ENCODE data around the gene VPS13D.

Gene VPS13D

DNA sequence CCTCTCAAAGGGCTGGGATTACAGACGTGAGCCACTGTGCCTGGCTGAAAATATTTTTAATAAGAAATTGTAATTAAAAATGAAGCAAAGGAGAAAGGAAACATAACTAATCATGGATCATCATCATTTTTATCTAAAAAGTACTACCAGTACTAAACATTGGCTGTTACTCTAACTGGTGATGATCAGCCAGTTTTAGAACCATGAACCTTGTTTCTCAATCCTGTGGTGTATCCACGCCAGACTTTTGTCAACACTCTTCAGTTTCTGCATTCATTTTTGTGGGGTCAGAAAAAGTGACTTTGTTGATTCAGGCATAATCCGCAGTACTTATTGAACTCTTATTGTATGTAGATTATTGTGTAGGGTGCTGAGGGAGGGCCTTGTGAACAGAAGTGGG, 52.3 kb downstream of the VPS13D start:
- Histone ChIP-seq H3K27me3 (ENCODE audit: control insufficient read depth, insufficient read depth, low read length, poor library complexity, severe bottlenecking) (no peaks in the 10 kb centered on the region), H3K27ac (ENCODE audit: insufficient read depth, low read depth, low read length, poor library complexity, severe bottlenecking) (no peak overlapping the region), H3K4me1 (ENCODE audit: control insufficient read depth, insufficient read depth, low read length) (no peaks in the 10 kb centered on the region), H3K9me3 (ENCODE audit: control insufficient read depth, low read length) (no peaks in the 10 kb centered on the region), H3K36me3 (ENCODE audit: control insufficient read depth, insufficient read depth, low read length) (peaks cover 1% of the 10 kb centered on the region), H3K4me3 (ENCODE audit: insufficient read depth, low read depth, low read length) (no peak overlapping the region)
- 96 to 97% methylated on average over 3 of the region's 3 CpGs for WGBS, 2 experiments

DNA sequence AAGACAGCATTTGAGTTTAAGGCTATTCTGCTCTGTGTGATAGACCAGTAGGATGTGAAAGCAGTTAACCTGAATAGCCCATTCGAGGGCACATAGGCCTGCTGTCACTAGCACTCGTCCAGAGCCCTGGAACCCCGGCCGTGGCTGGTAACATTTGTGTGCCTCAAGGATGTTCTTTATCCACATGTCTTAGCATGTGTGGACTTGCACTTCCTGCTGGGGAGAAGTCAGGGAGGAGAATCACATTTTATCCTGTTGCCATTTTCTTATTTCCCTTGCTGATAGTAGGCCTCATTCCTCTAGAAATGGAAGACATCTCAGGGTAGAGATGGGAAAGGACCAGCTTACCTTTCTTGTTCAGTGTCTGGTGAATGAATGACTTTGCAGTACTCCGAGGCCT, 54.7 kb downstream of the VPS13D start:
- no peak overlapping the region for H3K27ac ChIP-seq (ENCODE audit: insufficient read depth, low read depth, low read length, poor library complexity, severe bottlenecking)
- H3K9me3 ChIP-seq (ENCODE audit: control insufficient read depth, low read length), result no peaks in the 10 kb centered on the region
- H3K4me1 ChIP-seq (ENCODE audit: control insufficient read depth, insufficient read depth, low read length), result no peaks in the 10 kb centered on the region
- H3K27me3 ChIP-seq (ENCODE audit: control insufficient read depth, insufficient read depth, low read length, poor library complexity, severe bottlenecking), result no peaks in the 10 kb centered on the region
- no peak overlapping the region for H3K4me3 ChIP-seq (ENCODE audit: insufficient read depth, low read depth, low read length)
- H3K36me3 ChIP-seq (ENCODE audit: control insufficient read depth, insufficient read depth, low read length), result no peaks in the 10 kb centered on the region
- WGBS, 2 experiments, result 89 to 96% methylated on average over 5 of the region's 5 CpGs

DNA sequence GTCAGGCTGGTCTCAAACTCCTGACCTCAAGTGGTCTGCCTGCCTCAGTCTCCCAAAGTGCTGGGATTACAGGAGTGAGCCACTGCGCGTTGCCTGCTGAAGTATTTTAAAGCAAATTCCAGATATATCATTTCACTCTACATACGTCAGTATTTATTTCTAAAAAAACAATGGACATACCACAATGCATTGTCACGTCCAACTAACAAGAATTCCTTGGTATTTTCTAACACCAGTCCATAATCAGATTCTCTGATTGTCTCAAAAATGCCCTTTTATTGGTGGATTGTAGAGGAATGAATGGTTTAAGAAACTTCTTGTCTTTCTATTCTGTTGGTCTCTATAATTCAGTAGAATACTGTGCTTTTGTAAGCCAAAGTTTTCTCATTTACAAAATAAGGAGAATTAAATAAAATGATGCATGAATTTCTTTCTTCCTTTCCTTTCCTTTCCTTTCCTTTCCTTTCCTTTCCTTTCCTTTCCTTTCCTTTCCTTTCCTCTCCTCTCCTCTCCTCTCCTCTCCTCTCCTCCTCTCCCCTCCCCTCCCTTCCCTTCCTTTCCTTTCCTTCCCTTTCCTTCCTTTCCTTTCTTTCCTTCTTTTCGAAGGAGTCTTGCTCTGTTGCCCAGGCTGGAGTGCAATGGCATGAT, 55.8 kb downstream of the VPS13D start:
- Histone ChIP-seq H3K27ac (ENCODE audit: insufficient read depth, low read depth, low read length, poor library complexity, severe bottlenecking) (no peak overlapping the region), H3K9me3 (ENCODE audit: control insufficient read depth, low read length) (no peaks in the 10 kb centered on the region), H3K36me3 (ENCODE audit: control insufficient read depth, insufficient read depth, low read length) (no peaks in the 10 kb centered on the region), H3K4me3 (ENCODE audit: insufficient read depth, low read depth, low read length) (no peak overlapping the region), H3K4me1 (ENCODE audit: control insufficient read depth, insufficient read depth, low read length) (no peaks in the 10 kb centered on the region), H3K27me3 (ENCODE audit: control insufficient read depth, insufficient read depth, low read length, poor library complexity, severe bottlenecking) (no peaks in the 10 kb centered on the region)
- 89 to 95% methylated on average over 5 of the region's 5 CpGs for WGBS, 2 experiments

DNA sequence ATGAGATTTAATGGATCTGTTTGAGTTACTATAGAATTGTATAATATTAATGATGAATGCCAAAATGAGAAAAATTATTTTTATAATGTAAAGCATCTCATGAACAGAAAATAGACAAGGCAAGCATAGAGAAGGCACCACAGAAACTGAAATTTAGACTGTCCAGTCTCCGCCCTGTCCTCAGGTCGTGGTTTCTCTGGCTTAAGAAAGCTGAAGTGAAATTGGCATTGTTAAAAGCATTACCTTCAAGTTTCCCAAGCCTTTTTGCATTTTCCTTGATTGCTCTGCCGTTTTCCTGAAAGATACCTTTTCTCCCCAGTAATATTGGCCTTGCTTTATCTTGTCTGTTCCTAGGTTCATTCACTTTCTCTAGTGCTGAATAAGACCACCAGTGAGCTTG, 58.0 kb downstream of the VPS13D start:
- H3K4me3 ChIP-seq (ENCODE audit: insufficient read depth, low read depth, low read length), result no peak overlapping the region
- no peak overlapping the region for H3K27ac ChIP-seq (ENCODE audit: insufficient read depth, low read depth, low read length, poor library complexity, severe bottlenecking)
- no peaks in the 10 kb centered on the region for H3K9me3 ChIP-seq (ENCODE audit: control insufficient read depth, low read length)
- no peaks in the 10 kb centered on the region for H3K36me3 ChIP-seq (ENCODE audit: control insufficient read depth, insufficient read depth, low read length)
- H3K4me1 ChIP-seq (ENCODE audit: control insufficient read depth, insufficient read depth, low read length), result no peaks in the 10 kb centered on the region
- H3K27me3 ChIP-seq (ENCODE audit: control insufficient read depth, insufficient read depth, low read length, poor library complexity, severe bottlenecking), result no peaks in the 10 kb centered on the region
- WGBS, 2 experiments, result 92 to 95% methylated on average over 3 of the region's 3 CpGs

DNA sequence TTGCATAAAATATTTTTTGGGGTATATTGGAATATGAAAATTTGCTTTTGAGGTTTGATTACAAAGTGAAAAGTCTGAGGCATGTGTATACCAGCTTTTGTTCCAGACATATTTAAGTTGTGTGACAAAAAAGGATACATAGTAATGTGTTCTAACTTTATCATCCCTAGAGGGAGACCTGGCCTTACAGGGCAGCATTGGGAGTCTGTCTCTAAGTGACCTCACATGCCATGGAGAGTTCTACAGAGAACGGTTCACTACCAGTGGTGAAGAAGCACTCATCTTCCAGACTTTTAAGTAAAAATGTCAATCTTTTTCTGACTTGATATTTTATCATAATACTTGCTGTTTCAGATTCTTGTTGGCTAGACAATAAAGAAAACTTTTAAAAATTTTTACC, 61.0 kb downstream of the VPS13D start:
- Histone ChIP-seq H3K4me1 (ENCODE audit: control insufficient read depth, insufficient read depth, low read length) (no peaks in the 10 kb centered on the region), H3K4me3 (ENCODE audit: insufficient read depth, low read depth, low read length) (no peak overlapping the region), H3K36me3 (ENCODE audit: control insufficient read depth, insufficient read depth, low read length) (no peaks in the 10 kb centered on the region), H3K27me3 (ENCODE audit: control insufficient read depth, insufficient read depth, low read length, poor library complexity, severe bottlenecking) (no peaks in the 10 kb centered on the region), H3K27ac (ENCODE audit: insufficient read depth, low read depth, low read length, poor library complexity, severe bottlenecking) (no peak overlapping the region), H3K9me3 (ENCODE audit: control insufficient read depth, low read length) (no peaks in the 10 kb centered on the region)
- 85 to 91% methylated on average over 1 of the region's 1 CpG for WGBS, 2 experiments

DNA sequence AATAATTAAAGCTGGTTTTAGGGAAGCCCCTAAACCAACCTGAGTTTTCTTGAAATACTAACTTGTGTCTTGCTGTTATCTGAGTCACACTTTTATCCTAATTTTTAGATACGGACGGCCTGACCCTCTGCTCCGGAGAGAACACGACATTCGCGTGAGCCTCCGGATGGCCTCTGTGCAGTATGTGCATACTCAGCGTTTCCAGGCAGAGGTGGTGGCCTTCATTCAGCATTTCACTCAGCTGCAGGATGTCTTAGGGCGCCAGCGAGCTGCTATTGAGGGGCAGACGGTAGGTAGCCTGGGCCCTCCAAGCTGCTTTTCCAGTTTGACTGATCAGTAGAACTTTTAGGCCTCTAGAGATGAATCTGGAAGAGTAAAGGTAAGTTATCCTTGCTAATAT, 63.6 kb downstream of the VPS13D start:
- H3K36me3 ChIP-seq (ENCODE audit: control insufficient read depth, insufficient read depth, low read length), result no peaks in the 10 kb centered on the region
- WGBS, 2 experiments, result 95% methylated on average over 11 of the region's 11 CpGs
- H3K4me1 ChIP-seq (ENCODE audit: control insufficient read depth, insufficient read depth, low read length), result no peaks in the 10 kb centered on the region
- no peak overlapping the region for H3K4me3 ChIP-seq (ENCODE audit: insufficient read depth, low read depth, low read length)
- H3K27me3 ChIP-seq (ENCODE audit: control insufficient read depth, insufficient read depth, low read length, poor library complexity, severe bottlenecking), result no peaks in the 10 kb centered on the region
- H3K27ac ChIP-seq (ENCODE audit: insufficient read depth, low read depth, low read length, poor library complexity, severe bottlenecking), result no peak overlapping the region
- no peaks in the 10 kb centered on the region for H3K9me3 ChIP-seq (ENCODE audit: control insufficient read depth, low read length)

DNA sequence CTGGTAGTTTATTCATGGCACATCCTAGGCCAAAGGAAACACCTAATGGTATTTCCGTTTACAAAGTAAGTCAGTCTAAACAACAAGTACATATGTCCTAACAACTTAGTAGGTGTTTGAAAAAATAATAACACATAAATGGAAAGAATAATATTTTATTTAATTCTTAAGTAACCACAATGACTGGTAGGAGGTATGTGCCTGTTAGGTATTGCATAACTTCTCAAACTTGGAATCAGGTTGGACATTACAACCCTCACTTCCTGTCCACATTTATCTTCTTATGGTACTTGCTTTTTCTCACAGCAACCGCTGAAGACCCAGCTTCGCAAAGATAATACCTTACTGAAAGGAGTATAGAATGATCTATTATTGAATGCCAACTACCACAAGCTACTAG, 64.2 kb downstream of the VPS13D start:
- no peaks in the 10 kb centered on the region for H3K4me1 ChIP-seq (ENCODE audit: control insufficient read depth, insufficient read depth, low read length)
- H3K9me3 ChIP-seq (ENCODE audit: control insufficient read depth, low read length), result no peaks in the 10 kb centered on the region
- no peaks in the 10 kb centered on the region for H3K36me3 ChIP-seq (ENCODE audit: control insufficient read depth, insufficient read depth, low read length)
- H3K27ac ChIP-seq (ENCODE audit: insufficient read depth, low read depth, low read length, poor library complexity, severe bottlenecking), result no peak overlapping the region
- H3K27me3 ChIP-seq (ENCODE audit: control insufficient read depth, insufficient read depth, low read length, poor library complexity, severe bottlenecking), result no peaks in the 10 kb centered on the region
- H3K4me3 ChIP-seq (ENCODE audit: insufficient read depth, low read depth, low read length), result no peak overlapping the region
- 100% methylated on average over 1 to 2 of the region's 3 CpGs for WGBS, 2 experiments

DNA sequence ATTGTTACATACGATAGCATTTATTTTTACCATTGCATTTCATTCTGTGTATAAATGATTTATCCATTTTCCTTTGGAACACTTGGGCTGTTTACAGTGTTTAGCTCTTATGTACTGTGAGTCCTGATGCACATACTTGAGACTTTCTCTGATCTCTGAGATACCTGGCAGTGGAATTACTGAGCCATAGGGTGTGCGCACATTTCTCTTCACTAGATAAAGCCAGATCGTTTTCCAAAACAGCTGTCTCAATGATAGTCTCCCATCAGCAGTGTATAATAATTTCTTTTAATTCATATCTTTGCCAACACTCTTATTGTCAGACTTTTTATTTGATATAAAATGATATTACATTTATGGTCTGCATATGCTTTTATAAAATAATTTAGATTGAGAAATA, 66.2 kb downstream of the VPS13D start:
- no peak overlapping the region for H3K27ac ChIP-seq (ENCODE audit: insufficient read depth, low read depth, low read length, poor library complexity, severe bottlenecking)
- WGBS, 2 experiments, result 87 to 91% methylated on average over 2 to 3 of the region's 3 CpGs
- H3K4me1 ChIP-seq (ENCODE audit: control insufficient read depth, insufficient read depth, low read length), result no peaks in the 10 kb centered on the region
- no peaks in the 10 kb centered on the region for H3K9me3 ChIP-seq (ENCODE audit: control insufficient read depth, low read length)
- H3K36me3 ChIP-seq (ENCODE audit: control insufficient read depth, insufficient read depth, low read length), result no peaks in the 10 kb centered on the region
- no peaks in the 10 kb centered on the region for H3K27me3 ChIP-seq (ENCODE audit: control insufficient read depth, insufficient read depth, low read length, poor library complexity, severe bottlenecking)
- no peak overlapping the region for H3K4me3 ChIP-seq (ENCODE audit: insufficient read depth, low read depth, low read length)

DNA sequence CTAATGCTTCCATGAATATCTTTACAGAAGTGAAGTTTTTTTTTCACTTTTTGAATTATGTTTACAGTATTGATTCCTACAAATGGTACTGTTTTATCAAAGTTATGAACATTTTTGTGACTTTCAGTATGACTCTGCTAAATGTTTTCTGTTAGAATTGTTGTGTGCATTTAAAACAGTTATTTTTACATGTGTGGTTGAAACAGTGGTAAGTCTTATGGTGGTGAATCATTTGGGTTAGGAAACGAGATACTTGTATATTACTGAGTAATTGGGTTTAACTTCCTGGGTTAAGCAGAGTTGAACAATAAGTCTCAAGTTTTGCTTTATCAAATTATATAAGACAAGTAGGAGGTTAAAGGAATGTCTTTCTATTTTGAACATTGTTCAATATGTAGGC, 66.8 kb downstream of the VPS13D start:
- no peaks in the 10 kb centered on the region for H3K4me1 ChIP-seq (ENCODE audit: control insufficient read depth, insufficient read depth, low read length)
- H3K9me3 ChIP-seq (ENCODE audit: control insufficient read depth, low read length), result no peaks in the 10 kb centered on the region
- no peaks in the 10 kb centered on the region for H3K27me3 ChIP-seq (ENCODE audit: control insufficient read depth, insufficient read depth, low read length, poor library complexity, severe bottlenecking)
- H3K4me3 ChIP-seq (ENCODE audit: insufficient read depth, low read depth, low read length), result no peak overlapping the region
- WGBS, 2 experiments, result 90 to 94% methylated on average over 1 of the region's 1 CpG
- H3K27ac ChIP-seq (ENCODE audit: insufficient read depth, low read depth, low read length, poor library complexity, severe bottlenecking), result no peak overlapping the region
- no peaks in the 10 kb centered on the region for H3K36me3 ChIP-seq (ENCODE audit: control insufficient read depth, insufficient read depth, low read length)

DNA sequence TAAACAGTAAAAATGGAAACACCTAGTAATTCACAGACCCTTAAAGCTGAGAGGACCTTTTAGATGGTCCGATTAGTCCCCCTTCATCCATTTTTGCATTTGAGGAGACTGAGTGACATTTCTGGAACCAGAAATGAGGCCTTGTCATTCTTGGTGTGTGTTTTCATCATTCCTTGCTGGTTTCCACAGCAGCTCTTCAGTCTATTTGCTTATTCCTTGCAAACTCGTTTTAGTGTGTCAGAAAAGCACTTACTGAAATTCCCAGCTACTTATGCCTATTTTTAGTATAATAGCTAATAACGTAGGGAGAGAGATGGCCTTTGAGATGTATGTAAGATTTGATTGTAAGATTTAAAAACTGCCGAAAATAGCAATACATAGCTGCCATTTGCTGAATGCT, 70.9 kb downstream of the VPS13D start:
- Histone ChIP-seq H3K4me1 (ENCODE audit: control insufficient read depth, insufficient read depth, low read length) (no peaks in the 10 kb centered on the region), H3K27me3 (ENCODE audit: control insufficient read depth, insufficient read depth, low read length, poor library complexity, severe bottlenecking) (no peaks in the 10 kb centered on the region), H3K4me3 (ENCODE audit: insufficient read depth, low read depth, low read length) (no peak overlapping the region), H3K9me3 (ENCODE audit: control insufficient read depth, low read length) (no peaks in the 10 kb centered on the region), H3K36me3 (ENCODE audit: control insufficient read depth, insufficient read depth, low read length) (no peaks in the 10 kb centered on the region), H3K27ac (ENCODE audit: insufficient read depth, low read depth, low read length, poor library complexity, severe bottlenecking) (no peak overlapping the region)
- WGBS, 2 experiments, result 95 to 96% methylated on average over 2 to 4 of the region's 4 CpGs
